H9 (cell line): ENCODE data around the gene VARS1. TPM values are rescaled to one million over a fixed set of nuclear protein-coding genes. Genes with fewer than 3 reads are reported as not detected.
A peak's percentile ranks its signal among the peaks of the same experiment; 100 is the strongest.

Experiments used
- DNase-seq: peaks from one replicate; pipeline ENCODE4 v3.0.0-alpha.2; 2017
- H2AFZ ChIP-seq: one replicate; pipeline ENCODE4 v1.6.1; 2013; ENCODE audit warnings: mild to moderate bottlenecking, low read length, control low read depth, moderate library complexity
- H2AK5ac ChIP-seq: 2 replicates; pipeline ENCODE4 v1.6.1; 2013; ENCODE audit warnings: low read length, control low read depth, mixed read lengths; ENCODE audit not compliant: insufficient read length
- H2BK120ac ChIP-seq: one replicate; pipeline ENCODE4 v1.6.1; 2013; ENCODE audit warnings: low read depth, mild to moderate bottlenecking, low read length, control low read depth, inconsistent platforms; ENCODE audit not compliant: poor library complexity, severe bottlenecking
- H2BK12ac ChIP-seq: 2 replicates; pipeline ENCODE4 v1.6.1; 2013; ENCODE audit warnings: low read length, control low read depth, mixed read lengths, low read depth; ENCODE audit not compliant: insufficient read length
- H2BK15ac ChIP-seq: 2 replicates; pipeline ENCODE4 v1.6.1; 2013; ENCODE audit warnings: low read depth, low read length, control low read depth
- H2BK20ac ChIP-seq: one replicate; pipeline ENCODE4 v1.6.1; 2013; ENCODE audit warnings: low read depth, mild to moderate bottlenecking, low read length, control low read depth, inconsistent platforms; ENCODE audit not compliant: poor library complexity, severe bottlenecking
- H2BK5ac ChIP-seq: 2 replicates; pipeline ENCODE4 v1.6.1; 2013; ENCODE audit warnings: low read length, control low read depth, mixed read lengths; ENCODE audit not compliant: insufficient read length
- H3K14ac ChIP-seq: 2 replicates; pipeline ENCODE4 v1.6.1; 2013; ENCODE audit warnings: low read length, control low read depth; ENCODE audit not compliant: insufficient read depth
- H3K18ac ChIP-seq: 2 replicates; pipeline ENCODE4 v1.6.1; 2013; ENCODE audit warnings: low read depth, mild to moderate bottlenecking, mixed read lengths, low read length, control low read depth; ENCODE audit not compliant: insufficient read length
- H3K23ac ChIP-seq: 2 replicates; pipeline ENCODE4 v1.6.1; 2013; ENCODE audit warnings: low read length, control low read depth, mixed read lengths, low read depth; ENCODE audit not compliant: insufficient read length
- H3K23me2 ChIP-seq: 2 replicates; pipeline ENCODE4 v1.6.1; 2013; ENCODE audit warnings: low read depth, mild to moderate bottlenecking, mixed read lengths, low read length, control low read depth; ENCODE audit not compliant: insufficient read length, poor library complexity, severe bottlenecking
- H3K27ac ChIP-seq: 2 replicates; pipeline ENCODE4 v1.5.1; 2013; ENCODE audit warnings: low read length, control low read depth, mixed read lengths, low read depth; ENCODE audit not compliant: insufficient read length
- H3K27me3 ChIP-seq: 2 replicates; pipeline ENCODE4 v1.6.1; 2013; ENCODE audit warnings: low read length, control low read depth, inconsistent platforms; ENCODE audit not compliant: insufficient read depth
- H3K4ac ChIP-seq: 2 replicates; pipeline ENCODE4 v1.6.1; 2013; ENCODE audit warnings: low read depth, mild to moderate bottlenecking, control low read depth, inconsistent platforms, low read length, moderate library complexity
- H3K4me1 ChIP-seq: 2 replicates; pipeline ENCODE4 v1.6.1; 2013; ENCODE audit warnings: low read length, control low read depth, inconsistent platforms; ENCODE audit not compliant: insufficient read depth
- H3K4me2 ChIP-seq: 2 replicates; pipeline ENCODE4 v1.6.1; 2013; ENCODE audit warnings: low read length, control low read depth, mixed read lengths; ENCODE audit not compliant: insufficient read length, insufficient read depth
- H3K56ac ChIP-seq: 2 replicates; pipeline ENCODE4 v1.6.1; 2013; ENCODE audit warnings: low read depth, mild to moderate bottlenecking, mixed read lengths, low read length, control low read depth; ENCODE audit not compliant: insufficient read length
- H3K79me1 ChIP-seq: 2 replicates; pipeline ENCODE4 v1.6.1; 2013; ENCODE audit warnings: low read depth, mild to moderate bottlenecking, moderate library complexity, low read length, control low read depth, inconsistent platforms; ENCODE audit not compliant: insufficient read depth, poor library complexity, severe bottlenecking
- H3K79me2 ChIP-seq: 2 replicates; pipeline ENCODE4 v1.6.1; 2013; ENCODE audit warnings: low read length, control low read depth, inconsistent platforms; ENCODE audit not compliant: insufficient read depth
- H3K9ac ChIP-seq: 2 replicates; pipeline ENCODE4 v1.6.1; 2013; ENCODE audit warnings: low read length, control low read depth, mixed read lengths; ENCODE audit not compliant: insufficient read length; ENCODE audit errors: extremely low read depth
- H3K9me3 ChIP-seq: one replicate; pipeline ENCODE4 v1.6.1; 2013; ENCODE audit warnings: low read depth, low read length, inconsistent platforms; ENCODE audit not compliant: control insufficient read depth
- H3T11ph ChIP-seq: one replicate; pipeline ENCODE4 v1.6.1; 2013; ENCODE audit warnings: mild to moderate bottlenecking, low read length, control low read depth, inconsistent platforms
- H4K20me1 ChIP-seq: one replicate; pipeline ENCODE4 v1.6.1; 2013; ENCODE audit not compliant: control insufficient read depth, insufficient read length, insufficient read depth
- H4K5ac ChIP-seq: 2 replicates; pipeline ENCODE4 v1.6.1; 2013; ENCODE audit warnings: low read depth, mild to moderate bottlenecking, mixed read lengths, low read length, control low read depth; ENCODE audit not compliant: insufficient read length
- H4K8ac ChIP-seq: replicated peaks from 2 replicates; pipeline ENCODE4 v1.6.1; 2013; ENCODE audit warnings: low read length, control low read depth, mixed read lengths, low read depth; ENCODE audit not compliant: insufficient read length
- H4K91ac ChIP-seq: 2 replicates; pipeline ENCODE4 v1.6.1; 2013; ENCODE audit warnings: low read depth, mild to moderate bottlenecking, moderate library complexity, mixed read lengths, low read length, control low read depth; ENCODE audit not compliant: insufficient read length
- H3K27ac Mint-ChIP-seq, 3 experiments: 2 replicates in 2 of 3; 3 replicates in 1 of 3; pipeline ENCODE4 v1.8.0; 2020 to 2021; ENCODE audit warnings: mixed read lengths in 3 of 3, mild to moderate bottlenecking in 1 of 3, moderate library complexity in 1 of 3
- H3K27me3 Mint-ChIP-seq: 2 replicates; pipeline ENCODE4 v1.8.0; 2021; ENCODE audit warnings: low read depth, mild to moderate bottlenecking, moderate library complexity, mixed read lengths
- H3K36me3 Mint-ChIP-seq, 3 experiments: 2 replicates in 2 of 3; 3 replicates in 1 of 3; pipeline ENCODE4 v1.8.0; 2020 to 2021; ENCODE audit warnings: low read depth in 3 of 3, mixed read lengths in 3 of 3; ENCODE audit not compliant: insufficient read depth in 1 of 3
- H3K4me1 Mint-ChIP-seq, 2 experiments: 2 replicates each; pipeline ENCODE4 v1.8.0; 2020; ENCODE audit warnings: mixed read lengths in 2 of 2
- H3K4me3 Mint-ChIP-seq, 2 experiments: 2 replicates in 1 of 2; 3 replicates in 1 of 2; pipeline ENCODE4 v1.8.0; 2020 to 2021; ENCODE audit warnings: mild to moderate bottlenecking in 2 of 2, mixed read lengths in 2 of 2, moderate library complexity in 1 of 2
- H3K9me3 Mint-ChIP-seq, 2 experiments: 2 replicates in 1 of 2; 3 replicates in 1 of 2; pipeline ENCODE4 v1.8.0; 2020; ENCODE audit warnings: mild to moderate bottlenecking in 2 of 2, mixed read lengths in 2 of 2, moderate library complexity in 1 of 2
- WGBS: extraction: QIAGEN DNeasy Blood & Tissue Kit; methylation state at CpG from one replicate; pipeline ENCODE4 v1.1.7; 2013; ENCODE audit warnings: missing lambda C conversion rate, low lambda C conversion rate, mixed read lengths; ENCODE audit not compliant: insufficient read length; ENCODE audit errors: extremely low coverage; 5-methylcytosine and 5-hydroxymethylcytosine counted together
- total RNA-seq: library from RNA; stranded (reverse); gene quantifications from 2 replicates; pipeline ENCODE4 v1.2.1, GENCODE V29; 2021
- TF ChIP-seq, protein P1 (sequence below): fragments of 200-600 bp; sonication (generic); conservative IDR thresholded peaks from 3 replicates; pipeline ENCODE4 v1.8.0; 2021; ENCODE audit warnings: antibody characterized with exemption, mild to moderate bottlenecking

VARS1 gene
- total RNA-seq, 1 experiment from 2014 or later = 154 TPM

DNA sequence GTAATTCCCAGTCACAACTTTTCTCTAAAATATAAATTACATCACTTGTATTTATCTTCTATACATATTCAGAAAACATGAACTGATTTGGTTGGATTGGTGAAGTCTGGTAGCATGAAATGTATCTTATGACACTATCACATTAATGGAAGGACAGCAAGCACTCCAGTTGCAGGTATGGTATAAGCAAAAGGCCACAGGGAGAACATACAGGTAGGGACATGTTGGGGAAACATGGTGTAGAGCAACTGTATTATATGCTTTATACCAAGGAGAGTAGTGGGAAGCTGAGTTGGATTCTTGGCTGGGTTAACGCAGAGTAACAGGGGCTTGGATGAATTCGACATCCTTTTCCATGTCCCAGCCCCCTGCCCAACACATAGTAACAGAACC is 1.4 kb upstream of the VARS1 start:
- no peak overlapping the region for H3K18ac ChIP-seq
- no peak for DNase-seq
- no peak overlapping the region for H2BK15ac ChIP-seq
- no peak overlapping the region for H2BK5ac ChIP-seq
- H3K23me2 ChIP-seq = peaks cover 3% of the 10 kb centered on the region
- H3K4ac ChIP-seq = no peak overlapping the region
- H3K27ac ChIP-seq = no peak overlapping the region
- Mint-ChIP-seq H3K9me3 (no peaks in the 10 kb centered on the region), H3K27me3 (no peaks in the 10 kb centered on the region), H3K27ac (peak overlapping the region in 1 of 3 experiments; percentile 26; a peak in 2 of 7 replicates), H3K36me3 (peaks cover 7 to 53% (median 42%) of the 10 kb centered on the region in 3 experiments; a peak in 6 of 7 replicates), H3K4me3 (peak overlapping the region in 1 of 2 experiments; percentile 48; a peak in 1 of 5 replicates), H3K4me1 (peaks cover 6 to 7% of the 10 kb centered on the region in 2 experiments)
- H3K79me2 ChIP-seq = peaks cover 2% of the 10 kb centered on the region; the same call in 1 of the 2 replicates
- no peaks in the 10 kb centered on the region for H3K79me1 ChIP-seq
- H2AK5ac ChIP-seq = no peak overlapping the region
- no peaks in the 10 kb centered on the region for H4K20me1 ChIP-seq
- H3K9me3 ChIP-seq = no peaks in the 10 kb centered on the region
- TF ChIP-seq, protein P1, sequence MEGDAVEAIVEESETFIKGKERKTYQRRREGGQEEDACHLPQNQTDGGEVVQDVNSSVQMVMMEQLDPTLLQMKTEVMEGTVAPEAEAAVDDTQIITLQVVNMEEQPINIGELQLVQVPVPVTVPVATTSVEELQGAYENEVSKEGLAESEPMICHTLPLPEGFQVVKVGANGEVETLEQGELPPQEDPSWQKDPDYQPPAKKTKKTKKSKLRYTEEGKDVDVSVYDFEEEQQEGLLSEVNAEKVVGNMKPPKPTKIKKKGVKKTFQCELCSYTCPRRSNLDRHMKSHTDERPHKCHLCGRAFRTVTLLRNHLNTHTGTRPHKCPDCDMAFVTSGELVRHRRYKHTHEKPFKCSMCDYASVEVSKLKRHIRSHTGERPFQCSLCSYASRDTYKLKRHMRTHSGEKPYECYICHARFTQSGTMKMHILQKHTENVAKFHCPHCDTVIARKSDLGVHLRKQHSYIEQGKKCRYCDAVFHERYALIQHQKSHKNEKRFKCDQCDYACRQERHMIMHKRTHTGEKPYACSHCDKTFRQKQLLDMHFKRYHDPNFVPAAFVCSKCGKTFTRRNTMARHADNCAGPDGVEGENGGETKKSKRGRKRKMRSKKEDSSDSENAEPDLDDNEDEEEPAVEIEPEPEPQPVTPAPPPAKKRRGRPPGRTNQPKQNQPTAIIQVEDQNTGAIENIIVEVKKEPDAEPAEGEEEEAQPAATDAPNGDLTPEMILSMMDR = no peak
- no peak overlapping the region for H4K91ac ChIP-seq
- H3K27me3 ChIP-seq = no peaks in the 10 kb centered on the region
- no peak overlapping the region for H2AFZ ChIP-seq
- no peak overlapping the region for H2BK20ac ChIP-seq
- no peak overlapping the region for H2BK12ac ChIP-seq
- no peak overlapping the region for H3K56ac ChIP-seq
- no CpG with 5 or more reads among the region's 2 CpGs for WGBS
- no peak overlapping the region for H4K8ac ChIP-seq
- H4K5ac ChIP-seq = no peak overlapping the region
- H3K14ac ChIP-seq = no peak overlapping the region
- H3K23ac ChIP-seq = no peak overlapping the region
- H3K4me1 ChIP-seq = no peaks in the 10 kb centered on the region
- H3K9ac ChIP-seq = no peak overlapping the region
- no peak overlapping the region for H2BK120ac ChIP-seq
- no peak overlapping the region for H3T11ph ChIP-seq
- H3K4me2 ChIP-seq = no peak overlapping the region
